COLO829 (cell line): ENCODE measurements around the gene ZNF549.

Experiments
- DNase-seq: peaks from one replicate; pipeline ENCODE4 v3.0.0; 2012; ENCODE audit warnings: low spot score

ZNF549 gene

DNA sequence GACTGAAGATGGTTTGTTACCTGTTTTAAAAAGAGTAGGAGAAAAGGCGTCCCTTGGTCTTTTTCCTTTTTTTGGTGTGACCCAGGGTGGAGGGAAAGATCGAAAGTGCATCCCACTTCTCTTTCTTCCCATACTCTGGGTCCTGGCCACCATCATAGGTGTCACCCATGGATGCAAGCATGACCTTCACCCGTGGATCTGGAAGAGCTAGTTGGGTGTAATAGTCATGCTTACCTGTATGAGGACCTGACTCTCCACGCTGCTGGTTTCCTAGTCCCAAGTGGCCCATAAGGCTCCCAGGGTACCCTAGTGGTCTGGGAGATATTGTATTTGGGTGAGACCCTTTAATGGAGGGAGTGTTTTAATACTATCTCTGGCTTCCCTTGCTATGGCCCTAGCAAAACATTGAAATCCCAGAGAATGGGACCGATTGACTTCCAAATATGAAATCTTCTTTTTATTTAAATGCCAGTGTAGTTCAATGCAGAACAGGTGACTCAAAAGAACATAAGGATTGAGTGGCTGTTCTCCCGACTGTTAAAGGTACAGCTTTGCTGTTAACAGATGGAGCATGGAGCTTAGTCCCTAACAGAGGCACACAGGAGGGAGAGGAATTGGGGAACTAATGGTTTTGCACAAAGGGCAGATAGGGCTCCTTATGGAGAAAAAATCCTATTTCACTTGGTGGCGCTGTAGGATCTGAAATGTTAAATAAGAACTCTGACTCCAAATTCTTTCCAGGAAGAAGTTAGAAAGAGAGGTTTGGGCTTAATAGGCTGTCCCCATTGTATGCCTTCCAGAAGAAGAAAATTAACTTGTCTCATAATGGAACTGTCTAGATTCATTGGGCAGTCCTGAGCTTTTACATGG is 39.5 kb downstream of the ZNF549 start:
- no peak for DNase-seq

DNA sequence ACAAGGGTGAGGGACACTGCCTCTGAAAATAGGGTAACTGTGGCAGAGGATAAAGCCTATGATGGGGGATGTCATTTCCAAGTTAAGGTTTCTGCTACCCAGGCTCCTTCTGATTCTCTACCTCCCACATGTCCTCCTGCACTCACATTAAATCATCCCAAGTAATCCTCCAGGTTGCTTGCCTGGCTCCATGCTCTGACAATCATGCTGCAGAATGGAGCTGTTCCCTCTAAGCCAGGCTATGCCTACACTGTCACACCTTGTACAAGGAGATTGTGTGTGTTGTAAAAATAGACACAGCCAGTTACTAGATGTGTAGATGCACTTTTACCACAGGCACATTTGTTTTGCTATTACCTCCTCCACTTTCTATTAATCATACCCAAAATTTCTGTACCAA is 43.6 kb downstream of the ZNF549 start:
- DNase-seq = no peak

GRCh38 chr19:57572415-57572947 is 45.3 kb downstream of the ZNF549 start:
- DNase-seq = no peak

GRCh38 chr19:57576661-57577060 is 49.5 kb downstream of the ZNF549 start:
- DNase-seq = no peak

- DNase-seq = peak; percentile 97
These were observed 51.5 kb downstream of the ZNF549 start, which contains the start of gene ZNF416 for GRCh38 chr19:57578487-57579205. Gene ZNF416 (minus strand): TSS chr19:57578911. CDS start chr19:57578704, 207 bp downstream.

GRCh38 chr19:57583104-57583520 is 56.0 kb downstream of the ZNF549 start:
- no peak for DNase-seq

DNA sequence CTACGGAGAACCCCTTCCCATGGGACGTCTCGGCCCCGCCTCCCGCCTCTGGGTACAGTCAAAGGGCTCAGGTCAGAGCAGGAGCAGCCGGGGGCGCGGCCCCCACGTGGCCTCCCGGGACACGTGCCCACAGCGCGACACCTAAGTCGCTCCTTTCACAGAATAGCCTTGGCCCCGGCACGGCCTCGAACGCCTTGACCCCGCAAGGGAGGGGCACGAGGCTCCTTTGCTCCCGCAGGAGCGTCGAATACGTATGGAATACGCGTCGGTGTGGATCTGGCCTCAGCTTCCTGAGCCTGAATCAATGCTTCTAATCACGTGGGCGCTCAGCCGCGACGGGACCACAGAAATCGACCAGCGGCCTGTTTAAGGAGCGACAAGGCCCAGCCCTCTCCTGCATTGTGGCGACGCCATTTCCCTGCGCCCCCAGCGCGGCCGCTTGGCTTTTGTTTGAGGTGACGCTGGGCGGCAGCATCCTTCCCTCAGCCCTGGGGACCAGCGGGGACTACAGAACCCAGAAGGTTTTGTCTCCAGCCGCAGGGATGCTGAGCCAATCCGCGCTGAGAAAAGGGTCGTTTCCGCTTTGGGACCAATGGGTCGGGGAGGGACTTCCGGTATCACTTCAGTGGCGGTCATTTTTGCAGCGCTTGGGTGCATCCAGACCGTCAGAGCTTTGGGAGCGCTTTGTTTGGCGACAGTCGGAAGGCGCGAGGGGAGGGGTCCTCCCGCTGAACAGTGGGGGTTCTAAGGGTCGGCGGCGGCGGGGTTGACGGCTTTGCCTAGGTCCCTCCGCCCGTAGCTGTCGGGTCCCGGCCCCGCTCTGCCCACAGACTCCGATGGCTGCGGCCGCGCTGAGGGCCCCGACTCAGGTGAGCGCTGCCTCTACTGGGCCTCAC is 56.6 kb downstream of the ZNF549 start, which contains the start of gene ZIK1:
TSS of gene ZIK1 (plus strand) at position 625 of the 896 bp plus-strand sequence. CDS start at position 837, 212 bp downstream.
- DNase-seq = no peak

- DNase-seq = no peak
These were observed 60.4 kb downstream of the ZNF549 start for GRCh38 chr19:57587529-57587928.

DNA sequence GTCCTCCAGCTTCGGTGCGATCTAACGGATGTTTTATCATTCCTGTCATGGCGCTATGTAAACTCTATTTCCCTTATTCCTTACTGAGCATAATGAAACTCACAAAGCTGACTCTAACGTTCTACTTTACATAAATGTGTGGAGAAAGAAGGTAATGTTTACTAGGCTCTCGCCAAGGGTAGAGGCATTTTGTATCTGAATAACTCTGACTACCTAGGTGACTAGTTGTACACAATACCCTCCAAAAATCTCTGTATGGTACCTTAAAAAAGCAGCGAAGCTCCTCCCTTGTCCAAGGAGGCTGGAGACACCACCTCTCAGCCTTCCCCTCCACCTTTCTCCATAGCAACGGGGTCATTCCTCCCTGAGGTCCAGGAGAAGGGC is 72.2 kb downstream of the ZNF549 start:
- DNase-seq = no peak

DNA sequence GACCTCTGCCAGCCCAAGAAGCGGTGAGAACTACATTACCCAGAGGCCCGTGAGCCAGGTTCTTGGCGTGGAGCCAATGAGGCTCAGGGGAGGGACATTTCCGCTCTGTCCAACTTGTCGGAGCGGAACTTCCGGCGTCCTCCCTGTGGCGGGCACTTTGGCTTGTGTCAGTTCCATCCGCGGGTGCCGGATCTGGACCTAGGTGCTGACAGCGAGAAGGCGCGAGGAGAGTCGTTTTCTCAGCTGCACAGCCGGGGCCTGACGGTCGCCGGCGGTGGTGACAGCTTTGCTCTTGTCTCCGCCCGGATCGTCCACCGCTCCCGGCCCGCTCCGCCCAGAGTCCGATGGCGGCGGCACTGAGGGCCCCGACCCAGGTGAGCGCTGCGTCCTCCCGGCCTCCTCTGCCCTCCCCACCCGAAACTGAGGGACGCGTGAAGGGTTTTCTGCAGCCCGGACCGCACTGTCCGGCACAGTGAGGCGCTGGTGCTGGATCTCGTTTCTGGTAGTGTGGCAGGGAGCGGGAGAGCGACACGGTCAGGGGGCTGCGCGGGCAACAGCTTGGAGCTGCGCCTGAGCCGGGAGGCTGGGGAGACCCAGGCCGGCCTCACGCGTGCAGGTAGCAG is 72.7 kb downstream of the ZNF549 start, which contains the start of gene ZNF530:
TSS of gene ZNF530 (plus strand) at position 125 of the 623 bp plus-strand sequence. CDS start 4,461 bp downstream, outside the sequence.
- peak; percentile 94 for DNase-seq

DNA sequence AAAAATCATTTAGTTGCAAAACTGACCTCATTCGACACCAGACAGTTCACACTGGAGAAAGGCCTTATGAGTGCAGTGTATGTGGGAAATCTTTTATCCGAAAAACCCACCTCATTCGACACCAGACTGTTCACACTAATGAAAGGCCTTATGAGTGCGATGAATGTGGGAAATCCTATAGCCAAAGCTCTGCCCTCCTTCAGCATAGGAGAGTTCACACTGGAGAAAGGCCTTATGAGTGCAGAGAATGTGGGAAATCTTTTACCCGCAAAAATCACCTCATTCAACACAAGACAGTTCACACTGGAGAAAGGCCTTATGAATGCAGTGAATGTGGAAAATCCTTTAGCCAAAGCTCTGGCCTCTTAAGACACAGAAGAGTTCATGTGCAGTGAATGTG is 79.8 kb downstream of the ZNF549 start:
- no peak for DNase-seq
